Stimulated activated memory B cell treated with anti-CD40 and anti-IgM and Interleukin-4, amounts not matched to agents 10 μg/mL and 1 μg/mL and 100 μg/mL, for 72 hours (primary cell): ENCODE data around the gene NPAS3.

ENCODE experiments used
- ATAC-seq: fragments of 150-1000 bp; cut with Tn5 transposase; 2 replicates; pipeline ENCODE4 v1.10.0; 2021
- H3K27ac Mint-ChIP-seq: one replicate; pipeline ENCODE4 v1.8.0; 2022; ENCODE audit warnings: mild to moderate bottlenecking, mixed read lengths
- H3K27me3 Mint-ChIP-seq: one replicate; pipeline ENCODE4 v1.8.0; 2022; ENCODE audit warnings: mixed read lengths
- H3K36me3 Mint-ChIP-seq: one replicate; pipeline ENCODE4 v1.8.0; 2022; ENCODE audit warnings: mixed read lengths
- H3K4me1 Mint-ChIP-seq: one replicate; pipeline ENCODE4 v1.8.0; 2022; ENCODE audit warnings: mixed read lengths
- H3K4me3 Mint-ChIP-seq: one replicate; pipeline ENCODE4 v1.8.0; 2022; ENCODE audit warnings: mild to moderate bottlenecking, moderate library complexity, mixed read lengths
- H3K9me3 Mint-ChIP-seq: one replicate; pipeline ENCODE4 v1.8.0; 2022; ENCODE audit warnings: mixed read lengths

Gene NPAS3

DNA sequence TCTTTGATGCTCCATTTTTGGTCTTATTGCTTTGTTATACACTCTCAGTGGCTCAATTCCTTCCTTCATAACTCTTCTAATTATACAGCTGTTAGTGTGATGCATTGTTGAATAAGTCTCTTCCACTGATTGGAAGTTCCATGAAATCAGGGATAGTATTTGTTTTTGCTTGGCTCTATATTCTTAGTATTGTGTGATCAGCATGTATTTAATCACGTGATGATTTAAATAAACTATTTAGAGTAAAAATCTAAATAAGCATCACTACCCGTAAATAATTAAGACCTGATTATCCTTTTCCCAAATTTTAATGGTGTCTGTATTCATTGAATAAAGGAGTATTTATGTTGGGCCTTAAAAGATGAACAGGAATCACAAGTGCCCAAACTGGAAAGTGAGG, 355.7 kb downstream of the NPAS3 start:
- Mint-ChIP-seq H3K36me3 (no peaks in the 10 kb centered on the region), H3K27ac (no peak overlapping the region), H3K4me3 (no peak overlapping the region)

DNA sequence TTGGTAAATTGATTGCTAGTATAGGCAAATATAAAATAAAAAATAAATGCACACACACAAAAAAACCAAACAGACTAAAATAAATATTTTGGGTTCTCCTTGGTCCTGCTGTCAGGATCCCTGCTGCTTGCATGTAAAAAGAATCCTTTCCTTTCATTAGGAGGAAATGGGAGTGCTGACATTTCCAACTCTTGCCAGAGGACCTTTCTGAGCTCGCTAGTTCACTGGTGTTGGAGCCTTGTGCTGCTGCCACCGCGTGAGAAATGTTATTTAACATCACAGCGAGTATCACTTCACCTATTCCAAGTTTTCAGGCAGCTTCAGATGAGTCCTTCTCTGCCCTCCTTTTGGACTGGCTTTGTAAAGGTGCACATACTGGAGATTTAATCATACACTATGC, 358.9 kb downstream of the NPAS3 start:
- Mint-ChIP-seq H3K27ac (no peak overlapping the region), H3K36me3 (no peaks in the 10 kb centered on the region), H3K4me1 (no peaks in the 10 kb centered on the region), H3K4me3 (no peak overlapping the region), H3K9me3 (peaks cover 3% of the 10 kb centered on the region), H3K27me3 (no peaks in the 10 kb centered on the region)
- ATAC-seq: no peak

More for the DNA sequence above, 355.7 kb downstream of the NPAS3 start:
- no peak for ATAC-seq
- Mint-ChIP-seq H3K9me3 (no peaks in the 10 kb centered on the region), H3K4me1 (no peaks in the 10 kb centered on the region), H3K27me3 (no peaks in the 10 kb centered on the region)

DNA sequence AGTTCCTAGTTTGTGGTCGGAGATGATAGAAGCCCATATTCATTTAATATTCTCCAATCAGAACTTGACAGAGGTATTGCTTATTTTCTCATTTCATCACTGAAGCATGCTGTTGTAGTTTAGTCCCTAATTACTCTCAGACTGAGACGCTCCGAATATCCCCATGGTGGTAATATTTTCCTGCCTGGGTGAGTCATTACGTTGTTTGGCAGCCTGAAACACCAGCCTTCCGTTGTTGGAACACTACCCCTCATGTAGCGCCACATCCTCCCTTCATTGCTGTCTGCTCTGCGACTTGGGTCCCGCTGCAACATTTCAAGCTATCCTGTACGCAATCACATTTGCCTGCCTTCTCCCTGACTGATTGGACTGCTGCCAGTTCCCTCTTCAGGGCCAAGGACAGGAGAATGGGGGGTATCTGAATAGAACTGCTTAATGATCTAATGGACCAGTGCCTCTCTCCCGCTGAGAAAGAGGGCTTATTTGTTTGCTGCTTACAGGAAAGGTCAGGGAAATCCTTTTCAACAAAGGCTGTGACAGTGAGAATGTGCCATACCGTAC, 369.1 kb downstream of the NPAS3 start:
- H3K4me1 Mint-ChIP-seq: no peaks in the 10 kb centered on the region
- ATAC-seq: no peak
- H3K9me3 Mint-ChIP-seq: no peaks in the 10 kb centered on the region
- H3K4me3 Mint-ChIP-seq: no peak overlapping the region
- no peaks in the 10 kb centered on the region for H3K27me3 Mint-ChIP-seq
- no peak overlapping the region for H3K27ac Mint-ChIP-seq
- no peaks in the 10 kb centered on the region for H3K36me3 Mint-ChIP-seq

DNA sequence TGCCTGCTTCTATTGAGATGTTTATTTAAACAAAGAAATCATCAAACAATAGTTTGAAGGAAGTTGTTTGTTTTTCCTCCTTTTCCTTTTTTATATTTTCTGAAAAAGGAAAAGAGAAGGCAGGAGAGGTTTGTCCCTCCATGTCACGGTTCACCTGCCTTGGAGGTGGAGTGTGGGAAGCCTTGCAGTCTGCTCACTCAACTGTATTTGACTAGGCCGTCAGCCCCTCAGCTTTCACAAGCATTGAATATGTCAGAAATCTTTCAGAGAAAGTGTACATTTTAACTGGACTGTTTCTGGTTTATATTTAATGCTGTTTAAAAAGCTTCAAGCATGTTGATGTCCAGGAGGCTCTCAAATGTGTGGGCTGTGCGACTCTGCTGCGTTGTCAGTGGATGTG, 370.4 kb downstream of the NPAS3 start:
- H3K27me3 Mint-ChIP-seq: no peaks in the 10 kb centered on the region
- H3K36me3 Mint-ChIP-seq: no peaks in the 10 kb centered on the region
- no peak overlapping the region for H3K27ac Mint-ChIP-seq
- H3K9me3 Mint-ChIP-seq: no peaks in the 10 kb centered on the region
- H3K4me1 Mint-ChIP-seq: no peaks in the 10 kb centered on the region
- no peak for ATAC-seq
- H3K4me3 Mint-ChIP-seq: no peak overlapping the region

DNA sequence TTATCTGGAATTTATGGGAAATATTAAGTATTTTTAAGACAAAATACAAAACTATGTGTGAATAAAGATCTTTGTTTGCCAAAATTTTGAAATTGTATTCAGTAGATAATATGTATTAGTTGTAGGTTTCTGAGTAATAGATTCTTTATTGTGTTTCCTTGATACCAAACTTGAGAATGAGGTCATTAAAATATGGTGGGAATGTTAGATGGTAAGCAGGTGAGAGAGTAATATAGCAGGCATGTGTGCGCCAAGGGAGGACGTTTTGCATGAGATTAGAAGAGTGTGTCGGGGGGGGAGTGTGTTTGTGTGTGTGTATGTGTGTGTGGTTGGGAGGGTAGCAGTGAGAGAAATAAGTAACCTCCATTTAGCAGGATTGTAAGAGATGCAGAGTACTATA, 376.5 kb downstream of the NPAS3 start:
- no peak for ATAC-seq
- Mint-ChIP-seq H3K36me3 (no peaks in the 10 kb centered on the region), H3K27ac (no peak overlapping the region), H3K4me1 (no peaks in the 10 kb centered on the region), H3K27me3 (no peaks in the 10 kb centered on the region), H3K9me3 (peaks cover 9% of the 10 kb centered on the region), H3K4me3 (no peak overlapping the region)

DNA sequence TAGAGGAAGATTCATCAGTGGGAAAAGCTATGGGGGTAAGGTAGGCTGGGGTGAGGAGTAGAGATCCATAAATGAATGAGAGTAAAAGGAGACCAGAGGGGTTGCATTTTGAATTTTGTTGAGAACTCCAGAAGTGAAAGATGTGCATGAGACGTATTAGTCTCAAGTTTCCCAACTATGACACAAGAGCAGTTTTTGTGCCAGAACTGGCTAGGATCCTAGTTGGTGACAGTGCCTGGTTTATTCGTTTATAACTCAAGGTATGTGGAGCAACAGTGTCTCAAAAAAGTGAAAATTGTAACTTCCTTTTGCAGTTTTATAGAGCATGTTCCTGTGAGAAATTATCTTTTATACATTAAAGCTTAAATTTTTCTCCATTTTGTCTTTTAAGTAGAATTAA, 377.0 kb downstream of the NPAS3 start:
- Mint-ChIP-seq H3K9me3 (peaks cover 9% of the 10 kb centered on the region), H3K4me1 (no peaks in the 10 kb centered on the region), H3K27me3 (no peaks in the 10 kb centered on the region), H3K27ac (no peak overlapping the region), H3K4me3 (no peak overlapping the region), H3K36me3 (no peaks in the 10 kb centered on the region)
- no peak for ATAC-seq

DNA sequence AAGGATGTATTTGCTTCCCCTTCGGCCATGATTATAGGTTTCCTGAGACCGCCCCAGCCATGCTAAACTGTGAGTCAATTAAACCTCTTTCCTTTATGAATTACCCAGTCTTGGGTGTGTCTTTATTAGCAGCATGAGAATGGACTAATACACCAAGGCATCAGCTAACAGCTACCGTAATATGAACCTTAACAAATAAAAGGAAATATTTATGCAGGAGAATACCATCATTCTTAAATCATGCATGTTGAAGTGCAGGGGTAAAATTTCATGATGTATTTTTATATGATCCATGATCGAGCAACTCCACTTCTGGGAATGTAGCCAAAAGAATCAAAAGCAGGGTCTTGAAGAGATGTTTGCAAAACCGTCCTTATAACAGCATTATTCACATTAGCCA, 379.0 kb downstream of the NPAS3 start:
- no peaks in the 10 kb centered on the region for H3K4me1 Mint-ChIP-seq
- H3K9me3 Mint-ChIP-seq: peaks cover 9% of the 10 kb centered on the region
- no peak for ATAC-seq
- H3K27ac Mint-ChIP-seq: no peak overlapping the region
- H3K36me3 Mint-ChIP-seq: no peaks in the 10 kb centered on the region
- H3K27me3 Mint-ChIP-seq: no peaks in the 10 kb centered on the region
- no peak overlapping the region for H3K4me3 Mint-ChIP-seq

DNA sequence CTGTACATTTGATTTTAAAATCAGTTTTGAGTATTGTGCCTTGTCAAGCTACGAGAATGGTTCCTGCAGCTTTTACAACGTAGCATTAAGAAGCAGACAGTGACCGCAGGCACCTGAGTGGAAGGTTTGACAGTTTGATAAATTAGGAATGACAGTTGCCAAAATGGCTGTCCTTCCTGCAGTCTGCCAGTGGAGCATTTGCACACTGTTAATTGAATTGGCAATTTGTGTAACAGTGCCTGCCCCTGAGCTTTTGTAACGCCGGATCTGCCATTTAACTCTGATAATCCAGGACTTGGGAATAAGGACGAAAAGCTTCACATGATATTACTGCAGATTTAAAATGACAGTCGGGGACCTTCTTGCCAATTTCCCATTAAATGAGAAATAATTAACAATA, 385.3 kb downstream of the NPAS3 start:
- Mint-ChIP-seq H3K9me3 (peaks cover 4% of the 10 kb centered on the region), H3K36me3 (no peaks in the 10 kb centered on the region), H3K27ac (no peak overlapping the region), H3K4me3 (no peak overlapping the region), H3K27me3 (no peaks in the 10 kb centered on the region), H3K4me1 (no peaks in the 10 kb centered on the region)
- ATAC-seq: no peak

DNA sequence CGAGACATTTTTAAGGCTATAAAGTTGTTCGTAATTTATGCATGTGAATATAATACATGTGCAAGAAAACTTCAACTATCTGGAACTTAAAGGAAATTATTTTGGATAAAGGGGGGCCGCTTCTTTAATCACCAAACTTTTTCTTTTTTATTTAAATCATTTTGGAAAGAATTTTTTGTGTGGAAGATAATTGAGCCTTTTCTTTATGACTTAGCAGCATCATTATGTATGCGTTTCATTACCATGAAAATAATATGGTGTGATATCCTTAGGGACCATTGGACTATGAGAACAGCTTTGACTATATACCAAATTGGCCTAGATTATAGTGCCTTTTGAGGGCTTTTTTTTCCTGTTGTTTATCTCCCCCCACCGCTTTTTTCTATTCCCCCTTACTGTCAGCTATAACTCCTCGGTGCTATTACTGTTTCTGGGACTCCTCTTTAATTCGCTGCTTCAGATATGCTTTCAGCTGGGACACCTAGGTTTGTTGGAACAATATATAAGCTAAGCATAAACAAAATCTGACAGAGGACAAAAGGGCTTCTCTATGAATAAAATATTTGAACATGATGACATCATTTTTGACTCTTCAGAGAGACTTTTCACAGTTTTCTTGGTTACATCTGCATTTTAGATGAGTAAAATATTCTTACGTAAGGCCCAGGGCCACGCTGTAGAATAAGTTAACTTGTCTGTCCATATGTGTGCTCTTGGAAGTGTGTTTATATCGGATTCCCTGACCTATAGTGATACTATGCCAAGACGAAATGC, 392.7 kb downstream of the NPAS3 start:
- Mint-ChIP-seq H3K9me3 (peaks cover 3% of the 10 kb centered on the region), H3K36me3 (no peaks in the 10 kb centered on the region), H3K4me1 (no peaks in the 10 kb centered on the region), H3K27ac (no peak overlapping the region), H3K4me3 (no peak overlapping the region), H3K27me3 (no peaks in the 10 kb centered on the region)
- ATAC-seq: no peak

DNA sequence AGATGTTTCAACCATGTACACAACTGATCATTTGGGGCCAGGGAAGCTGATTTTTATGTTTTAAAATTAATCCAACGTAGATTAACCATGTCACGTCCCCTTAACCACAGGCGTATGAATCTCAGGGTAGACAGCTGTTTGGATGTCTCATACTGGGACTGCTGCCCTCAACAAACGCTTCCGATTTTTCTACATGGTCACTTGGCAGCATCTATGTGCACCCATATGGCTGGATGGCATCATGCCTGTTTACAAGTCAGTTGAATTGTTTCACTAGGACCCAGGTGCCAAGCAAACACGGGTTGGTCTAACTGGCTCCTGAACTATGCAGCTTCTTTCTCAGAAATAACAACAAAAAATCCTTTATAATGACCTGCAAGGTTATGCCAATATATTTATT, 393.8 kb downstream of the NPAS3 start:
- no peaks in the 10 kb centered on the region for H3K4me1 Mint-ChIP-seq
- no peaks in the 10 kb centered on the region for H3K36me3 Mint-ChIP-seq
- peaks cover 5% of the 10 kb centered on the region for H3K9me3 Mint-ChIP-seq
- H3K4me3 Mint-ChIP-seq: no peak overlapping the region
- H3K27ac Mint-ChIP-seq: no peak overlapping the region
- no peak for ATAC-seq
- no peaks in the 10 kb centered on the region for H3K27me3 Mint-ChIP-seq

DNA sequence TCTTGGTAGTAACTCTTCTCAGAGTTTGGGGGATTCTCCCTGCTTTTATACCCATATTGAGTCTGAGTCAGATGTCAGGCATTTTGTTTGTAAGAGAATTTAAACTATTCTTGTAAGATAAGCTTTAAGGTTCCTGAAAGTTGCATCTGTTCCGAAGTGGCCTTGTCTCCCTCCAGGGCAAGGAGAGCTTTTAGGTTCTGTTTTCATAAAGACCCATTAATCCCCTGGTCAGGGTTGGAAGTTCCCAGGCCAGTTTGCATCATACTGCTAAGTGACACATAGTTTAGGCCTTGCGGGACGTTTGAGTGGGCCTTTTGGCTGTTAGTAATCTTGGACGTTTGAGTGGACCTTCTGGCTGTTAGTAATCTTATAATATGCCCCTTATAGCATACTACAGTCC, 396.7 kb downstream of the NPAS3 start:
- no peak overlapping the region for H3K4me3 Mint-ChIP-seq

DNA sequence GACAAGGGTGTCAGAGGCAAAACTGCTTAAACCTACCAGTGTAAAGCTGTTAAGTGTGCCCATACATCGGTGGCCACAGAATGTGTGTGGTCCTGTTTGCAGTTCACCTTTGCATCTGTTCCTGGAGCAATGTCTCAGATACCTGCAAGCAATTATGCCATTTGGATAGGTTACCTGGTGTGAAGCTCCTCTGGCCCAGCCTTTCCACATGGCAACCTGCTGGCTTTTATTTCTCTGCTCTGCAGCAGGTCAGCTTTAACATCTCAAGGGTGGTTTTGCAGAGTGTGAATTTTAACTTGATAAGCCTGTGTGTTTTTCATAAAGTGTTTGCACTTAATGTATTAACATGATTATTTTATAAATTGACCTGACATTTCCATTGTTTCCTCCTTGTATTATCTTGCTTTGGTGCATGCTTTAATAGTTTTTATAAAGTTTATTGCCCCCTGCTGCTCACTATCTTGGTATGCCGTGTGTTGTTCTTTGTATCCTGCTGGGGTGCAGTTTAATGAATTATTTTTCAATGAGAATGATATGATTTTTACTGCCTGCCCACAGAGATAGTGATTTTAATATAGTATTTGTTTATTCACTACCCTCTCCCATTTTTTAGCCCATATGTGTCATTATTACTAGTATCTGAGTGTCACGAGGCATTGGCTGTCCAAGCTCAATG, 403.8 kb downstream of the NPAS3 start:
- Mint-ChIP-seq H3K4me3 (no peak overlapping the region), H3K4me1 (no peaks in the 10 kb centered on the region), H3K36me3 (no peaks in the 10 kb centered on the region), H3K27me3 (no peaks in the 10 kb centered on the region), H3K27ac (no peak overlapping the region), H3K9me3 (no peaks in the 10 kb centered on the region)
- ATAC-seq: no peak

More for the DNA sequence above, 396.7 kb downstream of the NPAS3 start:
- Mint-ChIP-seq H3K36me3 (no peaks in the 10 kb centered on the region), H3K27me3 (no peaks in the 10 kb centered on the region), H3K9me3 (peaks cover 5% of the 10 kb centered on the region), H3K27ac (no peak overlapping the region), H3K4me1 (no peaks in the 10 kb centered on the region)
- no peak for ATAC-seq

DNA sequence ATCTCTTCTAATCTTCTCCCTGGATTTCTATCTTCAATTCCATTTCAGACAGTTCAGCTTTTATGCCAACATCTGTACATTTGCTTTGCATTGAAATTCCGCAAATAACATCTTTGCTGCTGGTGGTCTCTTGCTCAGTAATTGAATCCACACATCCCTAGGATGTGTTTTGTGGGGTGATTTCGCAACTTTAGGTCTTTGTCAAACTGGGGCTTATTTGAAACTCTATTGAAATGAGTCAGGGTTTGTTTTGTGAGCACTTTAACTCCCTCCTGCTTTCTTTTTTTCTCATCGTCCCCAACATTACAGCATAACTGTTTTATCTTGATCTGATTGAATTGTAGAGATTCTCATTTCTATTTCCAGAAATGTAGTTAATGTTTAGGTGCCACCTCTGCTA, 404.3 kb downstream of the NPAS3 start:
- H3K4me3 Mint-ChIP-seq: no peak overlapping the region
- no peak for ATAC-seq
- no peak overlapping the region for H3K27ac Mint-ChIP-seq
- no peaks in the 10 kb centered on the region for H3K9me3 Mint-ChIP-seq
- H3K36me3 Mint-ChIP-seq: no peaks in the 10 kb centered on the region
- no peaks in the 10 kb centered on the region for H3K4me1 Mint-ChIP-seq
- no peaks in the 10 kb centered on the region for H3K27me3 Mint-ChIP-seq

DNA sequence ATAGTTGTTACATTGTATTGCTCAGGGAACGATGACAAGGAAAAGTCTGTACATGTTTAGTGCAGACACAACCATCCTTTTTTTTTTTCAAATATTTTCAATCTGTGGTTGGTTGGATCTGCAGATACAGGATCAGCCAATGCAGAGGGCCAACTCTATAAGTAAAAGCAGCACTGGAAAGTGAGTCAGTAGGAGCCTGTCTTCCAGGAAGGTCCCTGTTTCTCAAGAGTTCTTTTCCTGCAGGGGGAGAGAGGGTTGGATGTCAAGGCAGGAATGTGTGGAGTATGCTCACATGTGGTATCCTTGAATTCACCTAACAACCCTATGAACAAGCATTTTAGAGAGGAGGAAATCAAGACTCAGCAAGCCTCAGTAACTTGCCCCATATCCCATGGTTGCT, 409.1 kb downstream of the NPAS3 start:
- Mint-ChIP-seq H3K4me1 (no peaks in the 10 kb centered on the region), H3K27ac (no peak overlapping the region), H3K4me3 (no peak overlapping the region), H3K27me3 (no peaks in the 10 kb centered on the region), H3K36me3 (no peaks in the 10 kb centered on the region), H3K9me3 (no peaks in the 10 kb centered on the region)
- no peak for ATAC-seq

DNA sequence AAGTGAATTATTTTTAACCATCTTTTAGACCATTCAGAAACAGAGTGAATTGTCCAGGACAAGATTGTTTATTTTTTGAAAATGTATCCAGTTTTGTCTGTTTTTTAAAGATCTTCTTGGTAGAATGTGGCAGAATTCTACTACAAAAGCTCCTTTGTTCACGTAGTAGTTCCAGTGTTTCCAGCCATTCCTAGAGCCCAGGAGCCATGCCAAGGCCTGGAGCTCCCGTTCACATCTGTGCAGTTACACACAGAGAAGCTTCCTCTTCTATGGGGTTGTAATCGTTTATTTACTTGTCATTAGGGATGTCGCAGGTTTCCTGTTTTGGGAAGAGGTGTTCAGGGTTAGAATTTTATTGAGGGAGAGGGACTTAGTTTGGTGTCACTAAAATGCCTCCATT, 409.8 kb downstream of the NPAS3 start:
- no peak for ATAC-seq
- no peaks in the 10 kb centered on the region for H3K9me3 Mint-ChIP-seq
- no peaks in the 10 kb centered on the region for H3K4me1 Mint-ChIP-seq
- no peak overlapping the region for H3K4me3 Mint-ChIP-seq
- H3K27ac Mint-ChIP-seq: no peak overlapping the region
- no peaks in the 10 kb centered on the region for H3K36me3 Mint-ChIP-seq
- H3K27me3 Mint-ChIP-seq: no peaks in the 10 kb centered on the region

DNA sequence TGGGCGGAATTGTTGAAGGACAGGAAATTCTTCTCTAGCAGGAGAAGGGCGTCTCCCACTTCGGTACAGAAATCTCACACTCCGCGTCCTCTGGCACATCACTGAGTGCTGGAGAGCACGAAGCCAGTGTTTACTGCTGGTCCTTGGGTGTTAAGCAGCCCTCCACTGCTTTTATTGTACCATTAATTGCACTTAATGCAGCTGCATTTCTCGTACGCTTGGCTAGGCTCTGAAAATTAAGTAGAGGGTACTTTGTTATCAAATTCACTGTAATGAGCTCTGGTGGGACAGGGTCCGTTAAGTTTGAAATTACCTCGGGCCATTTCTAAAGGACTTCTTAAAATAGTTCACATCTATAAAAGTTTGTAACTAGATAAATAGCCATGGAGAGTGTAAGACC, 411.2 kb downstream of the NPAS3 start:
- Mint-ChIP-seq H3K36me3 (no peaks in the 10 kb centered on the region), H3K4me1 (no peaks in the 10 kb centered on the region), H3K27me3 (no peaks in the 10 kb centered on the region), H3K27ac (no peak overlapping the region), H3K4me3 (no peak overlapping the region), H3K9me3 (no peaks in the 10 kb centered on the region)
- no peak for ATAC-seq
